Neural progenitor cell (in vitro differentiated cells): ENCODE data around the gene PTPRJ.

Experiments
- EZH2 ChIP-seq: fragments of 200-600 bp; sonication (generic); IDR thresholded peaks from 2 replicates; pipeline ENCODE4 v1.6.1; 2017; ENCODE audit warnings: antibody characterized with exemption, mild to moderate bottlenecking, moderate library complexity
- EZH2phosphoT487 ChIP-seq: fragments of 200-600 bp; sonication (generic); IDR thresholded peaks from 2 replicates; pipeline ENCODE4 v1.6.1; 2017; ENCODE audit warnings: antibody characterized with exemption
- TF ChIP-seq, protein P1 (sequence below): fragments of 200-600 bp; sonication (generic); IDR thresholded peaks from 2 replicates; pipeline ENCODE4 v1.5.1; 2017; ENCODE audit warnings: antibody characterized with exemption, mild to moderate bottlenecking

DNA sequence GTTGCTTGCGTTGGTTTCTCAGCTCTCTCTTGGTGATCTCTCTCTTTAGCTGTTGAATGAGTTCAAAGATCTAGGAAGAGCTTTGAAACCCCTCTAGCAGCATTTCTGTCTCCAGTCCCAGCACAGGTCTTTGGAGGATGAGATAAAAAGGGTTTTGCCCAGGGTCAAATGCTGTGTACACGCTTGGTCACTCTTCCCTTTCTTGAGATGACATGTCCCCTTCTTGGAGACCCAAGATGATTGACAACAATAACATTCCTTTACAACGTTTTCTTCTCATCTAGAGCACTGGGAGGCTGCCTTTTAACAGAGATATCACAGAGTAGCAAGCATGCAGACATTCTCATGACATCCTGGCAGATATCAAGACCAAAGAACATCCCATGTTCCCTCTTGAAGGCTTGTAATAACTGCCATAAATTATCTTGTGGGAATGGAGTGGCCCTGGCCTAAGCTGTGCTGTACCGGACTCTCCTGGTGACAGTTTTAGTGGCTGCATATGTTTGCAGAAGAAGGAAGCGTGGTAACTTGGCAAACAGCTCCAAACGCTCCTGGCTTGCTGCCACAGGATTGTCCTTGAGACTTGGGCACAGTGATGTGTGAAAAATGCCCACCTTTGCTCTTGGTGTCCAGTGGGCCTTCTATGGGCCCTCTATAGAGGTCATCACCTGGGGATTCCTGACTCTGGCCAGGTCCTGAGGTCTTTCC, 107.8 kb downstream of the PTPRJ start:
- TF ChIP-seq, protein P1, sequence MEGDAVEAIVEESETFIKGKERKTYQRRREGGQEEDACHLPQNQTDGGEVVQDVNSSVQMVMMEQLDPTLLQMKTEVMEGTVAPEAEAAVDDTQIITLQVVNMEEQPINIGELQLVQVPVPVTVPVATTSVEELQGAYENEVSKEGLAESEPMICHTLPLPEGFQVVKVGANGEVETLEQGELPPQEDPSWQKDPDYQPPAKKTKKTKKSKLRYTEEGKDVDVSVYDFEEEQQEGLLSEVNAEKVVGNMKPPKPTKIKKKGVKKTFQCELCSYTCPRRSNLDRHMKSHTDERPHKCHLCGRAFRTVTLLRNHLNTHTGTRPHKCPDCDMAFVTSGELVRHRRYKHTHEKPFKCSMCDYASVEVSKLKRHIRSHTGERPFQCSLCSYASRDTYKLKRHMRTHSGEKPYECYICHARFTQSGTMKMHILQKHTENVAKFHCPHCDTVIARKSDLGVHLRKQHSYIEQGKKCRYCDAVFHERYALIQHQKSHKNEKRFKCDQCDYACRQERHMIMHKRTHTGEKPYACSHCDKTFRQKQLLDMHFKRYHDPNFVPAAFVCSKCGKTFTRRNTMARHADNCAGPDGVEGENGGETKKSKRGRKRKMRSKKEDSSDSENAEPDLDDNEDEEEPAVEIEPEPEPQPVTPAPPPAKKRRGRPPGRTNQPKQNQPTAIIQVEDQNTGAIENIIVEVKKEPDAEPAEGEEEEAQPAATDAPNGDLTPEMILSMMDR, result no peak
- TF ChIP-seq EZH2phosphoT487 (no peak), EZH2 (no peak)
